Measurements from ENCODE around the gene OR5L2. TPM values are rescaled to one million over a fixed set of nuclear protein-coding genes. Genes with fewer than 3 reads are reported as not detected.

The OR5L2 gene
- total RNA-seq, result not detected
- not detected for polyA plus RNA-seq (ENCODE audit: insufficient read depth, low read depth, low replicate concordance)
- long read RNA-seq, donor 1, result 0 reads
- long read RNA-seq, donor 2, result 0 reads
- long read RNA-seq, donor 3, result 0 reads
- long read RNA-seq, donor 4, result 0 reads
- long read RNA-seq, donor 5, result 0 reads
- long read RNA-seq, donor 6, result 0 reads
- long read RNA-seq, donor 7, result 0 reads
- long read RNA-seq, donor 8, result 0 reads
- long read RNA-seq, donor 9, result 0 reads
- long read RNA-seq, donor 10, result 0 reads

- no peaks in the 10 kb centered on the region for H3K9me3 ChIP-seq (ENCODE audit: control insufficient read depth in 2 of 3, insufficient read depth in 1 of 3, low read length in 3 of 3)
Observed at GRCh38 chr11:55826919-55827318, at the start of gene OR5L2. OR5L2 (plus strand) TSS chr11:55827219; CDS start chr11:55827219, 0 bp downstream.

GRCh38 chr11:55791606-55792005, 35.4 kb upstream of the OR5L2 start:
- TF ChIP-seq CTCF (IDR thresholded peaks at IDR 0.05; ENCODE audit: borderline replicate concordance, extremely low read depth, insufficient read depth), result no peak
- no peak overlapping the region for H3K4me3 ChIP-seq (ENCODE audit: low read length in 3 of 3)
- no peaks in the 10 kb centered on the region for H3K4me1 ChIP-seq (ENCODE audit: control insufficient read depth in 2 of 3, insufficient read depth in 2 of 3, low read depth in 1 of 3, low read length in 3 of 3)
- H3K9ac ChIP-seq (ENCODE audit: low read length in 3 of 3), result no peak overlapping the region
- no peak for DNase-seq
- no peak for FAIRE-seq
- H3K36me3 ChIP-seq (ENCODE audit: control insufficient read depth in 2 of 3, insufficient read depth in 3 of 3, low read length in 3 of 3), result no peaks in the 10 kb centered on the region
- no peaks in the 10 kb centered on the region for H3K27me3 ChIP-seq (ENCODE audit: control insufficient read depth, insufficient read depth, low read length)
- intact Hi-C loops (cut with DNase I), result no loop called here
- no peak overlapping the region for H3K27ac ChIP-seq (ENCODE audit: low read depth in 2 of 2, low read length in 2 of 2)
- H3K9me3 ChIP-seq (ENCODE audit: control insufficient read depth in 2 of 3, insufficient read depth in 1 of 3, low read length in 3 of 3), result no peaks in the 10 kb centered on the region

More at GRCh38 chr11:55826919-55827318, at the start of gene OR5L2:
- TF ChIP-seq CTCF (IDR thresholded peaks at IDR 0.05; ENCODE audit: borderline replicate concordance, extremely low read depth, insufficient read depth), result no peak
- Histone ChIP-seq H3K27me3 (ENCODE audit: control insufficient read depth, insufficient read depth, low read length) (no peaks in the 10 kb centered on the region), H3K4me1 (ENCODE audit: control insufficient read depth in 2 of 3, insufficient read depth in 2 of 3, low read depth in 1 of 3, low read length in 3 of 3) (no peaks in the 10 kb centered on the region), H3K36me3 (ENCODE audit: control insufficient read depth in 2 of 3, insufficient read depth in 3 of 3, low read length in 3 of 3) (no peaks in the 10 kb centered on the region), H3K27ac (ENCODE audit: low read depth in 2 of 2, low read length in 2 of 2) (no peak within 1 kb of the TSS), H3K9ac (ENCODE audit: low read length in 3 of 3) (no peak within 1 kb of the TSS), H3K4me3 (ENCODE audit: low read length in 3 of 3) (no peak within 1 kb of the TSS)
- no peak for DNase-seq
- no peak for FAIRE-seq
- intact Hi-C loops (cut with DNase I), result no loop called here

GRCh38 chr11:55793321-55793720, 33.7 kb upstream of the OR5L2 start:
- intact Hi-C loops (cut with DNase I), result no loop called here
- Histone ChIP-seq H3K27ac (ENCODE audit: low read depth in 2 of 2, low read length in 2 of 2) (no peak overlapping the region), H3K27me3 (ENCODE audit: control insufficient read depth, insufficient read depth, low read length) (no peaks in the 10 kb centered on the region), H3K9ac (ENCODE audit: low read length in 3 of 3) (no peak overlapping the region), H3K36me3 (ENCODE audit: control insufficient read depth in 2 of 3, insufficient read depth in 3 of 3, low read length in 3 of 3) (no peaks in the 10 kb centered on the region), H3K4me1 (ENCODE audit: control insufficient read depth in 2 of 3, insufficient read depth in 2 of 3, low read depth in 1 of 3, low read length in 3 of 3) (no peaks in the 10 kb centered on the region), H3K4me3 (ENCODE audit: low read length in 3 of 3) (no peak overlapping the region), H3K9me3 (ENCODE audit: control insufficient read depth in 2 of 3, insufficient read depth in 1 of 3, low read length in 3 of 3) (no peaks in the 10 kb centered on the region)
- no peak for FAIRE-seq
- no peak for TF ChIP-seq CTCF (IDR thresholded peaks at IDR 0.05; ENCODE audit: borderline replicate concordance, extremely low read depth, insufficient read depth)
- no peak for DNase-seq

- Histone ChIP-seq H3K4me3 (ENCODE audit: low read length in 3 of 3) (no peak within 1 kb of the TSS), H3K27me3 (ENCODE audit: control insufficient read depth, insufficient read depth, low read length) (no peaks in the 10 kb centered on the region), H3K9ac (ENCODE audit: low read length in 3 of 3) (no peak within 1 kb of the TSS), H3K27ac (ENCODE audit: low read depth in 2 of 2, low read length in 2 of 2) (no peak within 1 kb of the TSS), H3K36me3 (ENCODE audit: control insufficient read depth in 2 of 3, insufficient read depth in 3 of 3, low read length in 3 of 3) (no peaks in the 10 kb centered on the region), H3K4me1 (ENCODE audit: control insufficient read depth in 2 of 3, insufficient read depth in 2 of 3, low read depth in 1 of 3, low read length in 3 of 3) (no peaks in the 10 kb centered on the region), H3K9me3 (ENCODE audit: control insufficient read depth in 2 of 3, insufficient read depth in 1 of 3, low read length in 3 of 3) (no peaks in the 10 kb centered on the region)
- FAIRE-seq (no peak), DNase-seq (no peak)
- intact Hi-C loops (cut with DNase I), result no loop called here
- no peak for TF ChIP-seq CTCF (IDR thresholded peaks at IDR 0.05; ENCODE audit: borderline replicate concordance, extremely low read depth, insufficient read depth)
Observed at GRCh38 chr11:55795256-55795655, 31.8 kb upstream of the OR5L2 start, which contains the start of gene OR5D14. OR5D14 (plus strand) TSS chr11:55795556; CDS start chr11:55795556, 0 bp downstream.
